Vagina (tissue), 2 donors: ENCODE results near the gene PHRF1. TPM values are rescaled to one million over a fixed set of nuclear protein-coding genes. Genes with fewer than 3 reads are reported as not detected.

Experiments
- DNase-seq, 2 donors: peaks; one replicate each; pipeline ENCODE4 v3.0.0-alpha.2; 2017; ENCODE audit errors: extremely low spot score in 2 of 2
- H3K27ac ChIP-seq: fragments of 200-600 bp; sonication (generic); one replicate; pipeline ENCODE4 v1.5.1; 2019
- H3K27me3 ChIP-seq: fragments of 200-600 bp; sonication (generic); one replicate; pipeline ENCODE4 v1.5.1; 2019
- H3K36me3 ChIP-seq, 2 donors: fragments of 200-600 bp; sonication (generic); one replicate each; pipeline ENCODE4 v1.5.1; 2017 to 2019
- H3K4me1 ChIP-seq: fragments of 200-600 bp; sonication (generic); one replicate; pipeline ENCODE4 v1.5.1; 2019
- H3K4me3 ChIP-seq, 2 donors: fragments of 200-600 bp; sonication (generic); 1 replicate in 1 of 2; 2 replicates in 1 of 2; pipeline ENCODE4 v1.5.1; 2016 to 2019
- H3K9me3 ChIP-seq: fragments of 200-600 bp; sonication (generic); one replicate; pipeline ENCODE4 v1.5.1; 2019
- CTCF ChIP-seq, 3 experiments: fragments of 450-650 bp in 2 of 3; fragments of 200-600 bp in 1 of 3; sonication (generic) in 1 of 3; IDR thresholded peaks; one replicate each; pipeline ENCODE4 v1.5.1; 2017 to 2019; ENCODE audit warnings: antibody characterized with exemption in 3 of 3, mild to moderate bottlenecking in 2 of 3, moderate library complexity in 2 of 3
- POLR2A ChIP-seq, 2 donors: fragments of 450-650 bp; IDR thresholded peaks; one replicate each; pipeline ENCODE4 v1.6.1; 2017; ENCODE audit warnings: antibody characterized with exemption in 2 of 2, mild to moderate bottlenecking in 2 of 2, moderate library complexity in 2 of 2
- POLR2AphosphoS5 ChIP-seq, 2 donors: sonication (generic); formaldehyde crosslinking; IDR thresholded peaks; one replicate each; pipeline ENCODE4 v1.9.0; 2017; ENCODE audit warnings: antibody characterized with exemption in 2 of 2, mild to moderate bottlenecking in 2 of 2, low read depth in 1 of 2; ENCODE audit not compliant: insufficient read depth in 1 of 2
- intact Hi-C: fragments of 100-400 bp; cut with DNase I; formaldehyde crosslinking; loops from one replicate; pipeline ENCODE4 v1.15.1; 2023
- total RNA-seq: library from RNA; depleted of rRNA; stranded (reverse); fragments of >200 nt; gene quantifications from one replicate; pipeline ENCODE4 v1.2.3, GENCODE V29; 2016

The PHRF1 gene
- total RNA-seq, 1 donor from 2014 or later: 26.0 TPM

- TF ChIP-seq POLR2A (IDR thresholded peaks at IDR 0.05): no peak
- no peak for TF ChIP-seq CTCF (IDR thresholded peaks at IDR 0.05)
- TF ChIP-seq POLR2AphosphoS5 (IDR thresholded peaks at IDR 0.05; ENCODE audit: insufficient read depth in 1 of 2, low read depth in 1 of 2): no peak
Measured at GRCh38 chr11:530960-531831, 45.1 kb upstream of the PHRF1 start.

GRCh38 chr11:531919-532526, 44.2 kb upstream of the PHRF1 start:
- Histone ChIP-seq H3K9me3 (no peaks in the 10 kb centered on the region), H3K4me3 (no peak overlapping the region), H3K27ac (no peak overlapping the region), H3K27me3 (no peaks in the 10 kb centered on the region), H3K36me3 (peaks cover 0 to 29% of the 10 kb centered on the region in 2 donors), H3K4me1 (peaks cover 39% of the 10 kb centered on the region)
- intact Hi-C loops: no loop called here
- no peak for DNase-seq
- TF ChIP-seq CTCF (IDR thresholded peaks at IDR 0.05) (no peak), POLR2AphosphoS5 (IDR thresholded peaks at IDR 0.05; ENCODE audit: insufficient read depth in 1 of 2, low read depth in 1 of 2) (no peak), POLR2A (IDR thresholded peaks at IDR 0.05) (no peak)

More at GRCh38 chr11:530960-531831, 45.1 kb upstream of the PHRF1 start:
- intact Hi-C loops: no loop called here
- H3K4me1 ChIP-seq: peaks cover 30% of the 10 kb centered on the region
- H3K27me3 ChIP-seq: no peaks in the 10 kb centered on the region
- peaks cover 0 to 29% of the 10 kb centered on the region in 2 donors for H3K36me3 ChIP-seq
- no peaks in the 10 kb centered on the region for H3K9me3 ChIP-seq
- DNase-seq: no peak
- no peak overlapping the region for H3K4me3 ChIP-seq
- H3K27ac ChIP-seq: no peak overlapping the region

- TF ChIP-seq POLR2A (IDR thresholded peaks at IDR 0.05): no peak
- no peak for TF ChIP-seq POLR2AphosphoS5 (IDR thresholded peaks at IDR 0.05; ENCODE audit: insufficient read depth in 1 of 2, low read depth in 1 of 2)
- TF ChIP-seq CTCF (IDR thresholded peaks at IDR 0.05): no peak
- DNase-seq: no peak
Measured at GRCh38 chr11:532527-532985, 43.7 kb upstream of the PHRF1 start.

GRCh38 chr11:532986-533585, 43.2 kb upstream of the PHRF1 start:
- Histone ChIP-seq H3K27me3 (no peaks in the 10 kb centered on the region), H3K27ac (no peak overlapping the region), H3K4me1 (peaks cover 49% of the 10 kb centered on the region), H3K9me3 (no peaks in the 10 kb centered on the region), H3K4me3 (no peak overlapping the region), H3K36me3 (peaks cover 0 to 29% of the 10 kb centered on the region in 2 donors)
- TF ChIP-seq POLR2A (IDR thresholded peaks at IDR 0.05) (no peak), POLR2AphosphoS5 (IDR thresholded peaks at IDR 0.05; ENCODE audit: insufficient read depth in 1 of 2, low read depth in 1 of 2) (no peak), CTCF (IDR thresholded peaks at IDR 0.05) (no peak)
- no peak for DNase-seq
- intact Hi-C loops: no loop called here

More at GRCh38 chr11:532527-532985, 43.7 kb upstream of the PHRF1 start:
- peaks cover 44% of the 10 kb centered on the region for H3K4me1 ChIP-seq
- H3K9me3 ChIP-seq: no peaks in the 10 kb centered on the region
- H3K36me3 ChIP-seq: peaks cover 0 to 29% of the 10 kb centered on the region in 2 donors
- H3K27me3 ChIP-seq: no peaks in the 10 kb centered on the region
- intact Hi-C loops: no loop called here
- H3K4me3 ChIP-seq: no peak overlapping the region
- H3K27ac ChIP-seq: no peak overlapping the region
